ENCODE results near the gene PTP4A1.

The PTP4A1 gene

DNA sequence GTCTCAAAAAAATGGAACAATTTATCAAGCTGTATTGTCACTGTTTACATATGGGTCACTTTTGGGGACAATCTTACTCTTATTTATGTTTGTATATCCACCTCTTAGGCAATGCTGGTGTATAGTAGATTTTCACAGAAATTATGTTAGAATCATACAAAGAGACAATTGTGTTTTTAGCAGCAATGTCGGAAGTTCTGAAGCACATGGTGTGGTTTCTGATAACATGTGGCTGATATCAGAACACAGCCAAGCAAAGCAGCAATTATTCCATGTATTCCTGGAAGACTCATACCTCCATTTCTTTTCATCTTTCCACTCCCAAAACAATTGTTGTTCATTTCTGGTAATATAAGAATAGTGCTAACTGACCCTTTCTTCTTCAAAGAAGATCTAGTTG lies 17.5 kb upstream of the PTP4A1 start:
- no peak overlapping the region for H3K9ac ChIP-seq (ENCODE audit: low read depth, low read length)
- no peak overlapping the region for H3K4me3 ChIP-seq (ENCODE audit: low read depth, low read length)
- no peaks in the 10 kb centered on the region for H3K36me3 ChIP-seq (ENCODE audit: control insufficient read depth, insufficient read depth, low read length)
- no peak overlapping the region for H3K27ac ChIP-seq (ENCODE audit: low read depth, low read length)
- no peaks in the 10 kb centered on the region for H3K4me1 ChIP-seq (ENCODE audit: control insufficient read depth, insufficient read depth, low read length)
- H3K27me3 ChIP-seq (ENCODE audit: control insufficient read depth, insufficient read depth, low read length): no peaks in the 10 kb centered on the region
- H3K9me3 ChIP-seq (ENCODE audit: control insufficient read depth, insufficient read depth, low read length): no peaks in the 10 kb centered on the region

DNA sequence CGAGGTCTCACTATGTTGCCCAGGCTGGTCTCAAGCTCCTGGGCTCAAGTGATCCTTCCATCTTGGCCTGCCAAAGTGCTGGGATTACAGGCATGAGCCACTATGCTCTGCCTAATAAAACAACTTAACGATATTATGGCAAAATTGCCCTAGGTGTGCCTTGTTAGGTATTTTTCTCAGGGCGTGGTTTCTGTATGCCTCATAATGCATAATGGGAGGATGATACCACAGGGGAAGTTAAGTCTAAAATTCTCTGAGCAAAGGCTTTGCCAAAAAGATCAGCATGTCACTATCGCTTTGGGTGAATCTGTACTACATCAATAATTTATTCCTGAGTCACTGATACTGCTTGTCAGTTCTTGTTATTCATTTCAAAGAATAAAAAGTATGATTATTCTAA lies 15.9 kb upstream of the PTP4A1 start:
- no peak overlapping the region for H3K4me3 ChIP-seq (ENCODE audit: low read depth, low read length)
- H3K9me3 ChIP-seq (ENCODE audit: control insufficient read depth, insufficient read depth, low read length): no peaks in the 10 kb centered on the region
- no peaks in the 10 kb centered on the region for H3K36me3 ChIP-seq (ENCODE audit: control insufficient read depth, insufficient read depth, low read length)
- no peak overlapping the region for H3K27ac ChIP-seq (ENCODE audit: low read depth, low read length)
- no peak overlapping the region for H3K9ac ChIP-seq (ENCODE audit: low read depth, low read length)
- H3K4me1 ChIP-seq (ENCODE audit: control insufficient read depth, insufficient read depth, low read length): no peaks in the 10 kb centered on the region
- H3K27me3 ChIP-seq (ENCODE audit: control insufficient read depth, insufficient read depth, low read length): no peaks in the 10 kb centered on the region

DNA sequence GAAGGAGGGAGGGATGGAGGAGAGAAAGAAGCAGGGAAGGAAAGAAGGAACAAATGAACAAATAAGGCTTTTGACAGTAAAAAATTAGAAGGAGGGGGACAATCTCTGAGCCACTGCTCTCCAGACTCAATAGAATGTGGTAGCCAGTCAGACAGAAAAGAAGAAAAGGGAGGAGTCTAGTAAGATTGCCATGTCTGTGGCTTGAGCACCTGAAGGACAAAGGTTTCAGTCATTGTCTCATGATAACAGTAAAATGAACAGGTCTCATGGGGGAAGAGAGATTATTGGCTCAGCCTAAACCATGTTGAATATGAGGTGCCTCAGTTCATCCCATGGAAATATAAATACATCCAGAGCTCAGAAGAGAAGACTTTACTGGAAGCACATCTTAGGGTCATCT lies 14.0 kb upstream of the PTP4A1 start:
- Histone ChIP-seq H3K9ac (ENCODE audit: low read depth, low read length) (no peak overlapping the region), H3K4me1 (ENCODE audit: control insufficient read depth, insufficient read depth, low read length) (no peaks in the 10 kb centered on the region), H3K27me3 (ENCODE audit: control insufficient read depth, insufficient read depth, low read length) (no peaks in the 10 kb centered on the region), H3K27ac (ENCODE audit: low read depth, low read length) (no peak overlapping the region), H3K9me3 (ENCODE audit: control insufficient read depth, insufficient read depth, low read length) (no peaks in the 10 kb centered on the region), H3K4me3 (ENCODE audit: low read depth, low read length) (no peak overlapping the region), H3K36me3 (ENCODE audit: control insufficient read depth, insufficient read depth, low read length) (no peaks in the 10 kb centered on the region)

DNA sequence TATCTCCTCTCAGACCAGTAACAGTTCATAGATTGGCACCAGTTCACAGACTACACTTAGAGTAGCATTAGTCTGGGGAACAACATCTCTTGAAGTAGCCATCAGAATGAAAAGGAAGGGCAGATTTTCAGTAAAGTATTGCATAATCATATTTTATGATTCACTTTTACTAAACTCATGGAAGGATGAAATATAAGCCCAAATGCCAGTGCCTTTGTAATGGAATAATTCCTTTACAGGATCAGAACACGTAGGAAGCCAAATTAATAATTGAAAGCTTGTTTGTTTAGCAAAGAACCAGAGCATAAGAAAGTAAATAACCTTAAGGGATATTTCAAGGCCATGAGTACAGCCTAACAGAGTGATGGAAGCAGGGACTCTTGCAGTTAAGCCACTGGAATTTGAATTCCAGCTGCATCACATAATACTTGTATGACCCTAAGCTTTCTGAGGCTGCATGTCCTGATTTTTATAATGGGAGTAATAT lies 11.4 kb upstream of the PTP4A1 start:
- Histone ChIP-seq H3K27ac (ENCODE audit: low read depth, low read length) (no peak overlapping the region), H3K4me3 (ENCODE audit: low read depth, low read length) (no peak overlapping the region), H3K36me3 (ENCODE audit: control insufficient read depth, insufficient read depth, low read length) (no peaks in the 10 kb centered on the region), H3K27me3 (ENCODE audit: control insufficient read depth, insufficient read depth, low read length) (no peaks in the 10 kb centered on the region), H3K9me3 (ENCODE audit: control insufficient read depth, insufficient read depth, low read length) (no peaks in the 10 kb centered on the region), H3K4me1 (ENCODE audit: control insufficient read depth, insufficient read depth, low read length) (peaks cover 4% of the 10 kb centered on the region), H3K9ac (ENCODE audit: low read depth, low read length) (no peak overlapping the region)

DNA sequence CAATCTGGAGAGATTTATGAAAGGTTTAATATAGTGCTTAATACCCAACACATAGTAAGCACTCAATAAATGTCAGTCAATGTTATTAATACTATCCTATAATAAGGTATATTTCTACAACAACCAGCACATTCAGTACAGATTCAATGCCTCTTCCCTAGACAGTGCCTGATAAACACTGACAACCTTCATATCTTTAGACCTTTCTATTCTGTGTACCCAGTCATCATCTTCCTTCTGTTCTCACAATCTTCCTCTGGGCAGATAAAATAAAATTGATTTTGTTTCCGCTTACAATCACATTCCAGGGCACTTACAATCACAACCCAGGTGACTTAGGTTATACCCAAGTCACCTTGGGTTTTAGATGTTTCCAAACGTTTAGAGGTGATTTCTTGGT lies 11.0 kb upstream of the PTP4A1 start:
- no peaks in the 10 kb centered on the region for H3K27me3 ChIP-seq (ENCODE audit: control insufficient read depth, insufficient read depth, low read length)
- H3K9ac ChIP-seq (ENCODE audit: low read depth, low read length): no peak overlapping the region
- no peaks in the 10 kb centered on the region for H3K9me3 ChIP-seq (ENCODE audit: control insufficient read depth, insufficient read depth, low read length)
- H3K4me1 ChIP-seq (ENCODE audit: control insufficient read depth, insufficient read depth, low read length): peaks cover 8% of the 10 kb centered on the region
- no peak overlapping the region for H3K4me3 ChIP-seq (ENCODE audit: low read depth, low read length)
- no peak overlapping the region for H3K27ac ChIP-seq (ENCODE audit: low read depth, low read length)
- H3K36me3 ChIP-seq (ENCODE audit: control insufficient read depth, insufficient read depth, low read length): no peaks in the 10 kb centered on the region

DNA sequence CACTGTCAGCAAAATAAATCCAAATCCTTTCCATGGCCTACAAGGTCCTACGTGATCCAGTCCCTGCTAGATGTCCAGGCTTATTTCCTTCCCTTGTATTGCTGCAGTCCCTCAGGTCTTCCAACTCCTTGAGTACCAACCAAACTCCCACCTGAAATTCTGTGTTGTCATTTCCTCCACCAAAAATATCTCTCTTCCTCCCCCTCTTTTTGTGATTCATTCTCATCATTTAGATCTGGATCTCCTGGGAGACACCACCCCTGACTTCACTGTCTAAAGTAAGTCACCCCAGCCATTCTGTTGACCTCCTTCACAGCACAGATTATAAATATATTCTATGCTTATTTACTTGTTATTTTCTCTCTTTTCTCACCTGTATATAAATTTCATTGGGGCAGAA lies 9.0 kb upstream of the PTP4A1 start:
- H3K9ac ChIP-seq (ENCODE audit: low read depth, low read length): no peak overlapping the region
- H3K4me3 ChIP-seq (ENCODE audit: low read depth, low read length): no peak overlapping the region
- H3K27ac ChIP-seq (ENCODE audit: low read depth, low read length): no peak overlapping the region
- H3K9me3 ChIP-seq (ENCODE audit: control insufficient read depth, insufficient read depth, low read length): no peaks in the 10 kb centered on the region
- peaks cover 12% of the 10 kb centered on the region for H3K4me1 ChIP-seq (ENCODE audit: control insufficient read depth, insufficient read depth, low read length)
- H3K27me3 ChIP-seq (ENCODE audit: control insufficient read depth, insufficient read depth, low read length): no peaks in the 10 kb centered on the region
- no peaks in the 10 kb centered on the region for H3K36me3 ChIP-seq (ENCODE audit: control insufficient read depth, insufficient read depth, low read length)

DNA sequence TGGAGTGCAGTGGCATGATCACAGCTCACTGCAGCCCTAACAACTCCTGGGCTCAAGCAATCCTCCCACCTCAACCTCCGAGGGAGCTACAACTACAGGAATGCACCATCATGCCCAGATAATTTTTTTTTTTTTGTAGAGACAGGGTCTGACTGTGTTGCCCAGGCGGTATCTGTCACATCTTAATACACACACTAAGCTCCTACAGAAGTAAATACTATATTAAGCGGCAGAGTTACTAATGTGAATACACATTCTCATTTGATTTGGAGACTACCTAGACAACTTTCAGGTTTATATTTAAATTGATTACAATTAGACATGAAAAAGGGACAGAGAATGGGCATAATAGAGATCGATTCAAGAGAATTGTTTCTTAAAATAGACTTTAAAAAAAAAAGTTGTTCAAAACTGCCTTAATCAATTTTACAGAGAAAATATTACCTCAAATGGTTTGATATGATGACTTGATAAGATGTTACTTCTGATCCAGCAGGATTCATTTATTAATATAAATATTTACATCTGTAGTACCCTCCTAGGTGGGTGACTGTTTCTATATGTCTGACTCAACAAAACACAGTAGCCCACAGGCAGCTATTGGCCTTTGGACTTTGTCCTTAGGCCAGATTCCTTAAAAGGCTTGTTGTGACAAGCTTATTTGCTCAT lies 7.1 kb upstream of the PTP4A1 start:
- Histone ChIP-seq H3K4me3 (ENCODE audit: low read depth, low read length) (no peak overlapping the region), H3K4me1 (ENCODE audit: control insufficient read depth, insufficient read depth, low read length) (peaks cover 12% of the 10 kb centered on the region), H3K36me3 (ENCODE audit: control insufficient read depth, insufficient read depth, low read length) (no peaks in the 10 kb centered on the region), H3K27me3 (ENCODE audit: control insufficient read depth, insufficient read depth, low read length) (no peaks in the 10 kb centered on the region; the same call in 1 of the 2 replicates), H3K9ac (ENCODE audit: low read depth, low read length) (no peak overlapping the region), H3K27ac (ENCODE audit: low read depth, low read length) (no peak overlapping the region), H3K9me3 (ENCODE audit: control insufficient read depth, insufficient read depth, low read length) (no peaks in the 10 kb centered on the region)

DNA sequence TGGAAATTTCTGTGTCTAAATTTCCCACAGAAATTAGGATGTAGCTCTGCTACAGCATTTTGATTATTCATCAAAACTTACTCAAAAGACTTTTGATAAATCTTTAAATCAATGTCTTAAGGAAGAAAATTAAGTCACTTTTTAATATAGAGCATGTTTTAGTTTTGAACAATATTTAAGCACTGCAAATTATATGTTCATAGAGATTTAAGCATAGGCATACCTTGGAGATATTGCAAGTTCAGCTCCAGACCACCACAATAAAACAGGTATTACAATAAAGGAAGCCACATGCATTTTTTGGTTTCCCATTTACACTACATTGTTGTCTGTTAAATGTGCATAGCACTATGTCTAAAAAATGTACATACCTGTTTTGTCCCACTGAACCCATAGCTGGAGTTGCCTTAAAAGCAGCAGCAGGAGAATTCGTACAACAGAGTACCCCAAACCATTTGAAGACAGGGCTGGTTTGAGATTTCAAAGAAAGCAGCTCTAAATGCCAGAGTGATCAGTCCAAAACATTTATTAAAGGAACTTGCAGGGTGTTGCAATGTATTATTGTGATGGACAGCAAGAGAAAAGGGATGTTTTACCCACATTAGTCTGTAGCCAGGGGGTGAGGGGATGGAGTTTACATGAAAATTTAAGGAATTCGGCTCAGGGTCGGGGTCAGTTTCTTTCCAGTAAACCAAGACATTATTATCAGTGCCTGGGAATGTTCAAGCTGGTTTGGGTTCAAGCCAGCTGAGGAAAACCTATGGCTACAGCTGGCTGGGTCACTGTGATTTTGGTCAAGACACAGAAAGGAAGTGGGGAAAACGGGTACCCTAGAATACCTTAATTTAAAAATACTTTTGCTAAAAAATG lies 6.3 kb upstream of the PTP4A1 start:
- H3K9ac ChIP-seq (ENCODE audit: low read depth, low read length): no peak overlapping the region
- H3K27ac ChIP-seq (ENCODE audit: low read depth, low read length): no peak overlapping the region
- H3K36me3 ChIP-seq (ENCODE audit: control insufficient read depth, insufficient read depth, low read length): no peaks in the 10 kb centered on the region
- no peaks in the 10 kb centered on the region; the same call in 1 of the 2 replicates for H3K27me3 ChIP-seq (ENCODE audit: control insufficient read depth, insufficient read depth, low read length)
- no peak overlapping the region; the same call in 1 of the 2 replicates for H3K4me3 ChIP-seq (ENCODE audit: low read depth, low read length)
- no peaks in the 10 kb centered on the region for H3K9me3 ChIP-seq (ENCODE audit: control insufficient read depth, insufficient read depth, low read length)
- peaks cover 14% of the 10 kb centered on the region for H3K4me1 ChIP-seq (ENCODE audit: control insufficient read depth, insufficient read depth, low read length)

DNA sequence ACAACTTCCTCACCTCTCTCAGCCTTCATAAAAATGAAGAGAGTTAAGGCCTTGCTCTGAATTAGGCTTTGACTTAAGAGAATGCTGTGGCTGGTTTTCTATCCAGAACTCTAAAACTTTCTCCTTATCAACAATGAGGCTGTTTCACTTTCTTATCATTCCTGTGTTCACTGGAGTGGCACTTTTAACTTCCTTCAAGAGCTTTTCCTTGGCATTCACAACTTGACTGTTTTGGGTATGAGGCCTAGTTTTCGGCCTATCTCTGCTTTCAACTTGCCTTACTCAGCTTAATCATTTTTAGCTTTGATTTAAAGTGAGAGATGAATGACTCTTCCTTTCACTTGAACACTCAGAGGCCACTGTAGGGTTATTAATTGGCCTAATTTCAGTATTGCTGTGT lies 4.3 kb upstream of the PTP4A1 start:
- no peaks in the 10 kb centered on the region for H3K36me3 ChIP-seq (ENCODE audit: control insufficient read depth, insufficient read depth, low read length)
- no peak overlapping the region for H3K9ac ChIP-seq (ENCODE audit: low read depth, low read length)
- no peak overlapping the region for H3K4me3 ChIP-seq (ENCODE audit: low read depth, low read length)
- H3K4me1 ChIP-seq (ENCODE audit: control insufficient read depth, insufficient read depth, low read length): peaks cover 21% of the 10 kb centered on the region
- no peaks in the 10 kb centered on the region; the same call in 1 of the 2 replicates for H3K27me3 ChIP-seq (ENCODE audit: control insufficient read depth, insufficient read depth, low read length)
- no peaks in the 10 kb centered on the region for H3K9me3 ChIP-seq (ENCODE audit: control insufficient read depth, insufficient read depth, low read length)
- H3K27ac ChIP-seq (ENCODE audit: low read depth, low read length): no peak overlapping the region

DNA sequence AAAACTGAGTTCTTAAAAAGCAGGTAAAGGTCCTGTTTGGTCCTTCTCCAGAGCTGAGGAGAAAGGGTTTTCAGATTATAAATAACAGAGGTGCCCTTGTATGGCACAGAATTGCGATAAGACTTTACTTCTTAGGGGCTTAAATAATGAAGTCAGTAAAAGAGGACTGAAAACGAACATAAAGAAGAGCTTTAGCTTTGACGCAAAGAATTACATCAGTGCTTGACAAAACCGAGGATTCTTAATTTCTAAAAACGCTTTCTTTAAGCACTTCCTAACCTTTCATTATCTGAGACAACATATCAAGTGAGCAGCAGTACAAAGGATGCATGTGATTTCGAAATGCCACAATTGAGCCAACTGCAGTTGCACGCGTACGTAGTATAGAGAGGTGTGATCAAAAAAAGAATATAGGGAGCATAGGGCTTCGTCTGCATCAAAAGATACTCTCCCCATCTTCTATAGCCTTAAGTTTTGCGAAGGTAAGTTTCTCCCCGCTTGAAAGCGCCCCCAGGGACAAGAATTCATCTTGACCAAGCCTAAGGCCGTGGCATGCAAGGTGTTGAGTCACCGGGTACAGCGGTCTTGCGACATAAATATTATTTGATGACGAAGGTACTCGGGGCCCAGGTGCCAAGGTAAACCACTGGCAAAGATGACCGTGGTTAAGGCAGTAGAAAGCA lies 778 bp upstream of the PTP4A1 start:
- Histone ChIP-seq H3K27me3 (ENCODE audit: control insufficient read depth, insufficient read depth, low read length) (no peaks in the 10 kb centered on the region; the same call in 1 of the 2 replicates), H3K9me3 (ENCODE audit: control insufficient read depth, insufficient read depth, low read length) (no peaks in the 10 kb centered on the region), H3K27ac (ENCODE audit: low read depth, low read length) (peak overlapping the region; percentile 96), H3K4me1 (ENCODE audit: control insufficient read depth, insufficient read depth, low read length) (peaks cover 25% of the 10 kb centered on the region), H3K9ac (ENCODE audit: low read depth, low read length) (peak overlapping the region; percentile 94), H3K36me3 (ENCODE audit: control insufficient read depth, insufficient read depth, low read length) (peaks cover 8% of the 10 kb centered on the region), H3K4me3 (ENCODE audit: low read depth, low read length) (peak overlapping the region; percentile 96)

DNA sequence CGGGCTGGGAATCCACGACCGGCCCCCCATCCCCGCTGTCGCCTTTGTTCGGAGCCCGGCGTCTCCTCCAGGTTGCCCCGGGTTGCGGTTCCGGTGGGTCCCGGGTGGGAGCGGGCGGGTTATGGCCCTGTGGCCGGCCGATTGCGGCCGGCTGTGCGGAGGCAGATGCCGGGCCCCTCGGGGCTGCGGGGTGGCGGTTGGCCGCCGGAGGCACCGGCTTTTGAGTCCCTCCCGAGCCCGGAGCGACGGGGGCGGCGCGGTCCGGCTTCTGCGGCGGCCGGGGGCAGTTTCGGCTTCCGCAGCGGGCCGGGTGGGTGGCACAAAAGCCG lies 431 bp downstream of the PTP4A1 start:
- Histone ChIP-seq H3K27ac (ENCODE audit: low read depth, low read length) (peak overlapping the region; percentile 93), H3K36me3 (ENCODE audit: control insufficient read depth, insufficient read depth, low read length) (peaks cover 20% of the 10 kb centered on the region), H3K9ac (ENCODE audit: low read depth, low read length) (peak overlapping the region; percentile 97), H3K4me1 (ENCODE audit: control insufficient read depth, insufficient read depth, low read length) (peaks cover 23% of the 10 kb centered on the region), H3K27me3 (ENCODE audit: control insufficient read depth, insufficient read depth, low read length) (no peaks in the 10 kb centered on the region; the same call in 1 of the 2 replicates), H3K4me3 (ENCODE audit: low read depth, low read length) (peak overlapping the region; percentile 88), H3K9me3 (ENCODE audit: control insufficient read depth, insufficient read depth, low read length) (no peaks in the 10 kb centered on the region)
